Colon (tissue), 2 donors: ENCODE results near the gene TFRC.
"Not testable (repeated sequence)": the region's sequence is repeated elsewhere in the genome, so short reads cannot be mapped to it uniquely, and the experiment has no call there.

Experiments
- FAIRE-seq: peaks from 2 replicates; lab custom pipeline; 2012; peaks lifted over from hg19 to GRCh38; lab: Jason Lieb, UNC
- donor health status: control.
- donor health status: control.

TFRC gene

DNA sequence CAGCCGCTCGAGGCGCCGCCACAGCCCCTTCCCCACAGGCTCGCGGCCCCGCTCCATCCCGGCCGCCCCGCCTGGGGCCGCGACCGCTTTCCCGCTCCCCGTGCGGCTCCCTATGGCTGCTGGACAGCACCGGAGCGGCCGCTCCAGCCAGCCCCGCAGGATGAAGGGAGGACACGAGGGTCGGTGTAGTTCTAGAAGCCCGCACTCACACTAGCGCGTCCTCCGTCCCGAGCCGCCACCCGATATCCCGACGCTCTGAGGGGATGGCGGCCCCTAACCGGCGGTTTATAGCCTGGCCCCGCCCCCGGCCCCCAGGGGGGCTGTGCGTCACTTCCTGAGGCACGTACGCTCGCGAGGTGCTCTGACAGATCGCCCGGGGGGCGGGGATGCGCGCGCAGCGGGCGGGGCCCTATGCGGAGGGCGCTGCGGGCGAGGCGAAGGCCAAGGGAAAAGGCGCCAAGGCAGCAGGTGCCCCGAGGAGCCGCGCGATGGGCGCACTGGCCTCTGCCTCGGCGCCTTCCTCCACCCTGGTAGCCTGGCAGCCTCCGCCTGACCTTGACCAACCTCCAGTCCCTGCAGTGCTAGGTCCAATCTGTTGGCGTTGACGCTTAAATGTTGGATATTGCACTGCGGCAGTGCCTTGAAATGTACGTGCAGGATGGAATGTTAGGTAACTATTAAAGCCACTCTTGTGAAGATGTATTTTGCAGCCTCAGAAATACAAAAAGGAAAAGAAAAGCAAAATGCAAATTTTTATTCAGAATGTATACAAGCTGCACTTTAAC, at the start of gene TFRC:
TSS of gene TFRC (minus strand) at position 257 of the 785 bp plus-strand sequence. CDS start 4,991 bp downstream, outside the sequence.
- no peak for FAIRE-seq

DNA sequence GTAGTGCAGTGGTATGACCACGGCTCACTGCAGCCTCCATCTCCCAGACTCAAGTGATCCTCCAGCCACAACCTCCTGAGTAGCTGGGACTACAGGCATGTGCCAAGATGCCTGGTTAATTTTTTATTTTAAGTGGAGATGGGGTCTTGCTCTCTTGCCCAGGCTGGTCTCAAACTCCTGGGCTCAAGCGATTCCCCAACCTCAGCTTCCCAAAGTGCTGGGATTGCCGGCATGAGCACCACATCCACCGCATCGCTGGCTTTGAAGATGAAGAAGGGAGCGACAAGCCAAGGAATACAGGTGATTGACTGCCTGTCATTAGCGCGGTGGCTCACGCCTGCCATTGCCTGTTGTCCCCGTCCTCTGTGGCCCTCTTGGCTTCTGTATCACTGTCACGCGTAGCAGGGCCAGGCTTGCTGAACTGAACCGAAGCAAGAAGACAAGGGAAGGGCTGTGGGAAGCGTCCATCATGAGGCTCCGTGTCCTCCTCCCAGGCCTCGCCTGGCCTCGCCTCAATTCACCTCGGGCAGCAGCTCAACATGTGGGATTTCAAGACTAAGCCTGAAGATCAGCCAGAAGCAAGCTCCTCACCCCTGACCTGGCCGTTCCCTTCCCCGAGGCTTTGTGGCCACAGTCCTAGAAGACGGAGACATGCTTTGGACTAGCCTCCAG, 46.4 kb upstream of the TFRC start:
- no peak for FAIRE-seq

GRCh38 chr3:196127308-196128040, 45.6 kb upstream of the TFRC start:
- FAIRE-seq, result no peak

GRCh38 chr3:196124608-196125007, 42.7 kb upstream of the TFRC start:
- FAIRE-seq, result no peak

DNA sequence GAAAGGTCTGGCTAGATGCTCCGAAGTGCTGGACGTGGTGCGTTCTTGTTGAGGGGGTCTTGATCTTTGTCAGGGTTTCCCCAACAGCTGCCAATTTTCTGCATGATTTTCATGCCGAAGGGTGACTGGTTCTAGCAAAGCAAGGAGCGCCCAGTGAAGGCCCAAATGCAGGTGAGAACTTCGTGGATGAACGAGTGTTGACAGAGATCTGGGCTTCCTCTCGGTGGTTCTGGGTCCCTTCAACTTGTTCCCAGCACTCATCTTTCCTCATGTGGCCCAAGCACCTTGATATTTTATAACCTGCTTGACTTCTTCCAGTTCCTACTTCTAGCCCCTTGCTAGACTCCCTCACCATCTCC, 40.8 kb upstream of the TFRC start:
- no peak for FAIRE-seq

DNA sequence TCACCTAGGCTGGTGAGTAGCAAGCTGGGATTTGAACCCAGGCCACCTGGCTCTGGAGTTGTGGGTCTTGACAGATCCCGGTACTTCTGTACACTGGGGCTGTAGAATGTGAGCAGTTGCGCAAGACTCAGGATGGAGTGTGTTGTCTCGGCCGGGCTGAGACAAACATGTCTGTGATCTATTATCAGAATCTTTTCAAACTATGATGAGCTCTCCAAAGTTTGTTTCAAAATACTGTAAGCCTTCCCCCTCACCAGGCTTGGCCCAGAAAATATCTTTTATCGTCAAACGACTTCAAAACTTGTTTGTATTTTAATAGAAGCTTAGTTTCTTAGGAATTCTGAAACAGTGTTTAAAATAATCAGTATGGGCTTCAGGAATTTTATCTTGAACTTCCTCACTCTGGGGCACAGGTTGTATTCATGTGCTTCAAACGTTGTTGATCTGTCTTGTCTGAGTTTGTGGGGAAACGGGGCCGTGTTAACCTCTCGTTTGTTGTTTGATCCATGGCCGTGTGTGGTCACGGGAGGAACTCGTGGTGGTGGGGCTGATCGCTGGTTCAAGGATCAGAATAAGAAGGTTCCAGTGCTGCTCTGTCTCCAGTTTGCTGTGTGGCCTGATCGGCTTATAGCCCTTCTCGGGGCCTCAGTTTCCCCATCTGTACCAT, 40.3 kb upstream of the TFRC start:
- no peak for FAIRE-seq

- FAIRE-seq, result no peak
These were observed 39.2 kb upstream of the TFRC start for GRCh38 chr3:196121066-196121465.

- no peak for FAIRE-seq
These were observed 38.5 kb upstream of the TFRC start for GRCh38 chr3:196120291-196120951.

GRCh38 chr3:196117809-196118208, 35.9 kb upstream of the TFRC start:
- FAIRE-seq, result no peak

GRCh38 chr3:196115678-196116083, 33.8 kb upstream of the TFRC start:
- no peak for FAIRE-seq

DNA sequence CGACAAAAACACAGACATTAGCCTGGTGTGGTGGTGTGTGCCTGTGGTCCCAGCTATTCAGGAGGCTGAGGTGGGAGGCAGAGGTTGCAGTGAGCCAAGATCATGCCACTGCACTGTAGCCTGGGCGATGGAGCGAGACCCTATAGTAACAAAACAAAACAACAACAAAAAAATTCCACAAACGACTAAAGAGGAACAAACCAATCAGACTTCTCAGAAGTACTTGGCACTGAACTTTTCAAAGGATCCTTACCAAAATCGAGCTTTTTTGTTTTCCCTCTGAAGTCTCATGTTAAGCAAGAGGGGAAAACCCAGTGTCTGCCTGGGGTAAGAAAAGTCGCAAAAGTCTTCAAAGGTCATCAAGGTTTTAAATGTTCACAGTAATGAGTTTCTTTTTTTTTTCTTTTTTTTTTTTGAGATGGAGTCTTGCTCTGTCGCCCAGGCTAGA, 30.1 kb upstream of the TFRC start:
- no peak for FAIRE-seq

DNA sequence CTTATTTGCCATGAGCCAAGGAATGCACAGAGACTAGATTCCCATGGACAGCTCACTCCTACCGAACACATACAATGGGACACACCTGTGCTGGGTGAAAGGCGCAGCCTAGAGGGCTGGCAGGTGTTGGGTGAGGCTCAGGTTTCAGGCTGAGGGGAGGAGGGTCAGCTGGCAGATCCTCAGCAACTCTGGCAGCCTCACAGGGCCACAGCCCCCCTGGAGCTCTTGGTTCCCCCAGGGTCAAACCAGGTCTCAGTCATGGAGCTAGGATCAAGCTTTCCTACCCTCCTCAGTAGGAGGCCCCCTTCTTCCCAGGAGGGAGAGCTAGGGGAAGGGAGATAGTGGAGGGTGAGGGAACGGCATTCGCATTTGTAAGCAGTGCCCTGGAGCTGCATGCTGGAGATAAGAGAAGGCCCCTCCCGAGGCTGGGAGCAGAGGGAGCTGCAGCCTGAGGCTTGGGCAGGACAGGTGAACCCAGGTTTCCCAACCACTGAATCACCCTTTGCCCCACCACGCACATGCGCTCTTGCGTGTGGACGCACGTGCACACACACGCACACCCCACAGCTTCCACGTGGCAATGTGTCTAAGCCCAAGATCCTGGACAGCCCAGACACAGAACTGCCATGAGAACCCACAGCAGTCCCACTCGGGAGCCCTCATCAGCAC, 26.3 kb upstream of the TFRC start:
- no peak for FAIRE-seq

DNA sequence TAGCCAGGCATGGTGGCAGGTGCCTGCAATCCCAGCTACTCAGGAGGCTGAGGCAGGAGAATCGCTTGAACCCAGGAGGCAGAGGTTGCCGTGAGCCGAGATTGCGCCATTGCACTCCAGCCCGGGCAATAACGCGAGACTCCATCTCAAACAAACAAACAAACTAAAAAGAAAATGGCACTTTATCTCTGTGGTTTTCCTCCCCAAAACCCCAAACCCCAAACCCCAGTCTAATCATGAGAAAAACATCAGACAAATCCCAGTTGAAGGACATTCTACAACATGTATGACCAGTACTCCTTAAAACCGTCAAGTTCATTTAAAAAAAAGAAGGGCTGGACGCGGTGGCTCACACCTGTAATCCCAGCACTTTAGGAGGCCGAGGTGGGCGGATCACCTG, 22.8 kb upstream of the TFRC start:
- FAIRE-seq, result not testable (repeated sequence)

- FAIRE-seq, result not testable (repeated sequence)
These were observed 16.6 kb upstream of the TFRC start for GRCh38 chr3:196098365-196098980.

DNA sequence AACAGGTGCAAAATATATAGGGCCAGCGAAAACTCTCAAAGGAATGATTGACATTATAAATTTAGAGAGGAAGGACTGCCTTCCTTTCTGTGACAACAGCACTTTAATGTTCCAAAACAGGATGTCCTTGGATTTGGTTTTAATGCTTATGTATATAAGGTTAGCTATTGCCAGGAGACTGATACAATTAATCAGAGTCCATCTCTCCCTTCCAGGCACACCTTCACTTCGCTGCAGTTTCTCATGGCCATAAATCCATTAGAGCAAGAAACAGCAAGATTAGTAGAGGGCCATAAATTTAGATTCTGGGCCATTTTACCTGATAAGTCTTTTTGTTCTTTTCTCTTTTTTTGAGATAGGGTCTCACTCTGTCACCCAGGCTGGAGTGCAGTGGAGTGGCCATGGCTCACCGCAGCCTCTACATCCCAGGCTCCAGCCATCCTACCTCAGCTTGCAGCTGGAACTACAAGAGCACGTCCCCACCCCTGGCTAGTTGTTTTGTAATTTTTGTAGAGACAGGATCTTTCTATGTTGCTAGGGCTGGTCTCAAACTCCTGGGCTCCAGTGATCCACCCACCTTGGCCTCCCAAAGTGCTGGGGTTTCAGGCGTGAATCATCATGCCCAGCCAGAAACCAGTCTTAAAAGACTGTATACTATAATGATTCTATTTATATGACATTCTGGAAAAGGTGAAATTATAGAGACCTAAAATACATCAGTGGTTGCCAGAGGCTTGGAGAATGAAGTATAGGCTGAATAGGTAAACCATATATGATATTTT, 15.7 kb upstream of the TFRC start:
- FAIRE-seq, result no peak

DNA sequence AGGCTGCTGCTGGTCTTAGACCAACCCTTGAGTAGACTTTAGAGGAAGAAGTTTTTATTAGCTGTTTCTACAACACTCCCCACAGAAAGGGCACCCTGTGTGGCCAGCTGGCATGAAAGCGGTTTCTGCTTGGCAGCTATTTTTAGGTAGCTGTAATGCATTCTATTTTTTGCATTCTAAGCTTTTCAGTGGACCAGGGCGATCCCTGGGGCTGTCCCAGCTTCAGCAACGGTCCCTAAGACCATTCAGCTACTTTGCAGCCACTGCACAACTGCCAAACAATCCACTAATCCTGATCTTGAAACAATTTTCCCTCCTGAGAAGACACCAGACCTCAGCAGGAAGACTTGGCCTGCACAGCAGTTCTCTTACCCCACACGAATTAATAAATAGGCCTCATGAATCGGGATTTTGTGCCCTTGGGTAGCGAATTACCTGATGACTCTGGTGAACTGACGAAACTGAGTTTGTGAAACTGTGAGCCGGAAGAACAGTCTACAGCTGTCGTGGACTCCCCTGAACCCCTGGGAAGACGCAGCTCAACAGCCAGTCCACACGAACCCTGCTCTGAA, 14.6 kb upstream of the TFRC start:
- FAIRE-seq, result no peak

- FAIRE-seq, result no peak
These were observed 11.6 kb upstream of the TFRC start for GRCh38 chr3:196093317-196094111.

DNA sequence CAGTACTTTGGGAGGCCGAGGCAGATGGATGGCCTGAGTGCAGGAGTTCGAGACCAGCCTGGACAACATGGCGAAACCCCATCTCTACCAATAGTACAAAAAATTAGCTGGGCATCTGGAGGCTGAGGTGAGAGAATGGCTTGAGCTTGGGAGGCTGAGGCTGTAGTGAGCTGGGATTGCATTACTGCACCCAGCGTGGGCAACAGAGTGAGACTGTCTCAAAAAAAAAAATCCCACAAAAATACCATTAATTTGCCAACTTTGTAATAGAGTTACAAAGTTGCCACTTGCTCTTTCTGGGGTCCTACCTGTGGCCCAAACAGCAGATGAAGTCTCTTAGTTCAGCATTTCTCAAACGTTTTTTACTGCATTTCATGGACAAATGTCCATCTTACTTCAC, 6.0 kb upstream of the TFRC start:
- FAIRE-seq, result no peak

- no peak for FAIRE-seq
These were observed 705 bp upstream of the TFRC start for GRCh38 chr3:196082619-196082971.
